ENCODE measurements around the gene EARS2.

DNA sequence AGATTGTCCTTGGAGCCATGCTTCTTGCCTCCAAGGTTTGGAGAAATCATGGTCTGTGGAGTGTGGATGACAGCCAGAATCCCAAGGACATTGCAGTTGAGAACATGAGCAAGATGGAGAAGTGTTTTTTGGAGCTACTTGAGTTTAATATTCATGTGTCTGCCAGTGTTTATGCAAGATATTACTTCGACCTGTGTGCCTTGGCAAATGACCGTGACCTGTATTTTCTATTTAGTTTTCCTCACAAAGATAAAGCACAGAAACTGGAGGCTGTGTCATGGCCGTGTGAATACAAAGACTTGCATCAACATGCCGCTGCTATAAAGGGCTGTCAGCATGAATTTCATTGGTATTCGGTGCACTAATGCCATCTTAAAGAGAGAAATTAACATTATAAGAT, 55.9 kb downstream of the EARS2 start:
- TF ChIP-seq, protein P1, sequence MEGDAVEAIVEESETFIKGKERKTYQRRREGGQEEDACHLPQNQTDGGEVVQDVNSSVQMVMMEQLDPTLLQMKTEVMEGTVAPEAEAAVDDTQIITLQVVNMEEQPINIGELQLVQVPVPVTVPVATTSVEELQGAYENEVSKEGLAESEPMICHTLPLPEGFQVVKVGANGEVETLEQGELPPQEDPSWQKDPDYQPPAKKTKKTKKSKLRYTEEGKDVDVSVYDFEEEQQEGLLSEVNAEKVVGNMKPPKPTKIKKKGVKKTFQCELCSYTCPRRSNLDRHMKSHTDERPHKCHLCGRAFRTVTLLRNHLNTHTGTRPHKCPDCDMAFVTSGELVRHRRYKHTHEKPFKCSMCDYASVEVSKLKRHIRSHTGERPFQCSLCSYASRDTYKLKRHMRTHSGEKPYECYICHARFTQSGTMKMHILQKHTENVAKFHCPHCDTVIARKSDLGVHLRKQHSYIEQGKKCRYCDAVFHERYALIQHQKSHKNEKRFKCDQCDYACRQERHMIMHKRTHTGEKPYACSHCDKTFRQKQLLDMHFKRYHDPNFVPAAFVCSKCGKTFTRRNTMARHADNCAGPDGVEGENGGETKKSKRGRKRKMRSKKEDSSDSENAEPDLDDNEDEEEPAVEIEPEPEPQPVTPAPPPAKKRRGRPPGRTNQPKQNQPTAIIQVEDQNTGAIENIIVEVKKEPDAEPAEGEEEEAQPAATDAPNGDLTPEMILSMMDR (IDR thresholded peaks at IDR 0.05; ENCODE audit: insufficient read depth, low read length, poor library complexity, severe bottlenecking), result no peak
- no peak for TF ChIP-seq EZH2phosphoT487 (conservative IDR thresholded peaks at IDR 0.05; ENCODE audit: low read length)
